HG03442 (cell line): ENCODE measurements around the gene ATG16L2.

ENCODE experiments used
- ATAC-seq: cut with Tn5 transposase; IDR thresholded peaks from one replicate; pipeline ENCODE4 v1.9.1; 2021; ENCODE audit warnings: mild to moderate bottlenecking, moderate library complexity; ENCODE audit not compliant: unreplicated experiment

ATG16L2 gene

GRCh38 chr11:72871119-72871518 lies 56.9 kb downstream of the ATG16L2 start:
- no peak for ATAC-seq

DNA sequence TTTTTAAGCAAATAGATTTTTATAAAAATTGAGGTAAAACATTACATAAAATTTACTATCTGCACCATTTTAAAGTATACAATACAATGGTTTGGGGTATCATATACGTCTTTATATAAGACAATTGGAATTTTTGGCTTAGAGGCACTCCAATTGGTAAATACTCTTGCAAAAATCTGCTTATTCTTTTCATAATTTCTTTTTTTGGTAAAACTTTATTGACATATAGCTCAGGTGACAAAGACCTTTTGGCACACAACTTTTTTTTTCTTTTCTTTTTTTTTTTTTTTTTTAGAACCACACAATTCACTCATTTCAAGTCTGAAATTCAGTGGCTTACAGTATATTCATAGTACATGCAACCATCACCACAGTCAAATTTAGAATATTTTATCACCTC lies 57.8 kb downstream of the ATG16L2 start:
- ATAC-seq, result no peak

DNA sequence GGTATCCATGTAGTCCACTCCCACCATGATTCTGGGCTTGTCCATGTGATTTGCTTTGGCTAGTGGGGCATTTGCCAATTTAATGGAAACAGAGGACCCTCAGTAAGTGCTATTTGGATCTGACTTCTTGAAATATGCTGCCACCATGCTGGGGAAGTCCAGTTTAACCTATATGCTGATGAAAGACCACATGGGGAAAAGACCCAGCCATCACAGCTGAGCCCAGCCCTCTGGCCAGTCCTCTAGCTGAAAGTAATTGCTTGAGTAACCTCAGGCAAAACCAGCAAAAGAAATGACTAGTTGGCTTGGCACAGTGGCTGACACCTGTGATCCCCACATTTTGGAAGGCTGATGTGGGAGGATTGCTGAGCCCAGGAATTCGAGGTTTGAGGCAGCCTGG lies 61.5 kb downstream of the ATG16L2 start:
- ATAC-seq, result no peak

DNA sequence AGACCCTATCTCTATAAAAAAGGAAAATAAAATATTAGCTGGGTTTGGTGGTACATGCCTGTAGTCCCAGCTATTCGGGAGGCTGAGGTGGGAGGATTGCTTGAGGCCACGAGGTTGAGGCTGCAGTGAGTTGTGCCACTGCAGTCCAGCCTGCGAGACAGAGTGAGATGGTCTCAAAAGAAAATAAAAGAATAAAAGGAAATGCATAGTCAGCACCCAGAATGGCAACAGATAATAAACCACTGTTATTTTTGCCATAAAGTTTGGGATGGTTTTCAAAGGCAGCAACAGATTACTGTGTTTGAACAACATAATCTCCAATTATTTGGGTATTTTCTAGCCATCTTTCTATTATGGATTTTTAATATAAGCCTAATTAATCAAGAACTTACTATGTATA lies 61.9 kb downstream of the ATG16L2 start:
- ATAC-seq, result no peak
